ENCODE measurements around the gene MSLN.

DNA sequence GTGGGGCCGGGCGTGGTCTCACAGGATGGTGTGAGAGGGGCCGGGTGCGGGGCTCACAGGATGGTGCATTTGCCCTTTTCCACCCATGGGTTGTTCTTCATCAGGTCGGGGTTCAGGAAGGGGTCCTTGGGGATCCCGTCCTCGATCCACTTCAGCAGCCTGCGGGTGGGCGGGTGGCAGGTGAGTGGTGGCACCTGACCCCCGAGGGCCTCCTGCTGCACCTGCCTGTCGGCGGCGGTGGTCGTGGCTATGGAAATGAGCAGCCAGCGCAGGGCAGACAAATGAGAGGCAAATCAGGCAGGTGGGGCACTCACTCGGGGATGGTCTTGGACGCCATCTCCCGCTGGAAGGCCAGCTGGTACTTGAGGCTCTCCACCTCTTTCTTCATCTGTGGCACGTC lies 38.1 kb downstream of the MSLN start:
- TF ChIP-seq CTCF (IDR thresholded peaks at IDR 0.05; ENCODE audit: low read depth, low read length): no peak
- no peak for TF ChIP-seq POLR2A (IDR thresholded peaks at IDR 0.05; ENCODE audit: extremely low read depth, insufficient read length)
- TF ChIP-seq MAX (IDR thresholded peaks at IDR 0.05; ENCODE audit: low read depth, low read length): no peak

Measured in NB4 (cell line).